ENCODE data around the gene SEC14L6.

Gene SEC14L6

GRCh38 chr22:30511109-30511508, 35.4 kb downstream of the SEC14L6 start:
- no peak for DNase-seq (ENCODE audit: insufficient read length, low spot score)
- no peak for FAIRE-seq
- no peak for TF ChIP-seq POLR2A (IDR thresholded peaks at IDR 0.05; ENCODE audit: low read depth, low read length)

GRCh38 chr22:30508216-30508615, 38.3 kb downstream of the SEC14L6 start:
- no peak for TF ChIP-seq POLR2A (IDR thresholded peaks at IDR 0.05; ENCODE audit: low read depth, low read length)
- FAIRE-seq (no peak), DNase-seq (ENCODE audit: insufficient read length, low spot score) (no peak)

- FAIRE-seq = no peak
- TF ChIP-seq POLR2A (IDR thresholded peaks at IDR 0.05; ENCODE audit: low read depth, low read length) = no peak
- DNase-seq (ENCODE audit: insufficient read length, low spot score) = no peak
Observed at GRCh38 chr22:30507670-30508069, 38.9 kb downstream of the SEC14L6 start.

- TF ChIP-seq POLR2A (IDR thresholded peaks at IDR 0.05; ENCODE audit: low read depth, low read length) = no peak
- FAIRE-seq (no peak), DNase-seq (ENCODE audit: insufficient read length, low spot score) (no peak)
Observed at GRCh38 chr22:30506507-30506968, 40.0 kb downstream of the SEC14L6 start.

GRCh38 chr22:30503551-30503950, 43.0 kb downstream of the SEC14L6 start:
- no peak for DNase-seq (ENCODE audit: insufficient read length, low spot score)
- FAIRE-seq = no peak
- no peak for TF ChIP-seq POLR2A (IDR thresholded peaks at IDR 0.05; ENCODE audit: low read depth, low read length)

- DNase-seq (ENCODE audit: insufficient read length, low spot score) (no peak), FAIRE-seq (no peak)
- TF ChIP-seq POLR2A (IDR thresholded peaks at IDR 0.05; ENCODE audit: low read depth, low read length) = no peak
Observed at GRCh38 chr22:30502911-30503310, 43.6 kb downstream of the SEC14L6 start.

- no peak for TF ChIP-seq POLR2A (IDR thresholded peaks at IDR 0.05; ENCODE audit: low read depth, low read length)
- DNase-seq (ENCODE audit: insufficient read length, low spot score) = no peak
- FAIRE-seq = no peak
Observed at GRCh38 chr22:30502153-30502552, 44.4 kb downstream of the SEC14L6 start.

- DNase-seq (ENCODE audit: insufficient read length, low spot score) (no peak), FAIRE-seq (no peak)
- no peak for TF ChIP-seq POLR2A (IDR thresholded peaks at IDR 0.05; ENCODE audit: low read depth, low read length)
Observed at GRCh38 chr22:30500628-30501027, 45.9 kb downstream of the SEC14L6 start.

GRCh38 chr22:30497466-30498150, 48.9 kb downstream of the SEC14L6 start:
- no peak for DNase-seq (ENCODE audit: insufficient read length, low spot score)
- TF ChIP-seq POLR2A (IDR thresholded peaks at IDR 0.05; ENCODE audit: low read depth, low read length) = no peak
- no peak for FAIRE-seq

GRCh38 chr22:30495041-30495784, 51.3 kb downstream of the SEC14L6 start:
- TF ChIP-seq POLR2A (IDR thresholded peaks at IDR 0.05; ENCODE audit: low read depth, low read length) = no peak
- FAIRE-seq = no peak
- DNase-seq (ENCODE audit: insufficient read length, low spot score) = no peak

GRCh38 chr22:30492144-30492543, 54.4 kb downstream of the SEC14L6 start:
- DNase-seq (ENCODE audit: insufficient read length, low spot score) (no peak), FAIRE-seq (no peak)
- no peak for TF ChIP-seq POLR2A (IDR thresholded peaks at IDR 0.05; ENCODE audit: low read depth, low read length)

- no peak for FAIRE-seq
- DNase-seq (ENCODE audit: insufficient read length, low spot score) = no peak
- TF ChIP-seq POLR2A (IDR thresholded peaks at IDR 0.05; ENCODE audit: low read depth, low read length) = no peak
Observed at GRCh38 chr22:30491381-30491780, 55.2 kb downstream of the SEC14L6 start.

- no peak for FAIRE-seq
- TF ChIP-seq POLR2A (IDR thresholded peaks at IDR 0.05; ENCODE audit: low read depth, low read length) = no peak
- DNase-seq (ENCODE audit: insufficient read length, low spot score) = no peak
Observed at GRCh38 chr22:30490399-30490798, 56.1 kb downstream of the SEC14L6 start.

GRCh38 chr22:30488121-30488520, 58.4 kb downstream of the SEC14L6 start:
- no peak for TF ChIP-seq POLR2A (IDR thresholded peaks at IDR 0.05; ENCODE audit: low read depth, low read length)
- no peak for DNase-seq (ENCODE audit: insufficient read length, low spot score)
- no peak for FAIRE-seq

GRCh38 chr22:30486661-30487115, 59.9 kb downstream of the SEC14L6 start:
- TF ChIP-seq POLR2A (IDR thresholded peaks at IDR 0.05; ENCODE audit: low read depth, low read length) = no peak
- DNase-seq (ENCODE audit: insufficient read length, low spot score) = no peak
- no peak for FAIRE-seq

Measured in H54 (cell line).